Skin epidermis (tissue), 12 donors: Measurements from ENCODE around the gene TKT.

Source experiments
- H3K27ac ChIP-seq, 21 experiments: fragments of 200-600 bp; sonication (generic) in 11 of 21; one replicate each; pipeline ENCODE4 v1.5.0; 2020; ENCODE audit warnings: mild to moderate bottlenecking in 3 of 21, inconsistent platforms in 2 of 21, moderate library complexity in 2 of 21
- H3K4me3 ChIP-seq, 7 experiments: fragments of 200-600 bp; sonication (generic) in 2 of 7; one replicate each; pipeline ENCODE4 v1.5.0; 2020; ENCODE audit warnings: inconsistent platforms in 2 of 7, mild to moderate bottlenecking in 2 of 7, moderate library complexity in 1 of 7

The TKT gene

DNA sequence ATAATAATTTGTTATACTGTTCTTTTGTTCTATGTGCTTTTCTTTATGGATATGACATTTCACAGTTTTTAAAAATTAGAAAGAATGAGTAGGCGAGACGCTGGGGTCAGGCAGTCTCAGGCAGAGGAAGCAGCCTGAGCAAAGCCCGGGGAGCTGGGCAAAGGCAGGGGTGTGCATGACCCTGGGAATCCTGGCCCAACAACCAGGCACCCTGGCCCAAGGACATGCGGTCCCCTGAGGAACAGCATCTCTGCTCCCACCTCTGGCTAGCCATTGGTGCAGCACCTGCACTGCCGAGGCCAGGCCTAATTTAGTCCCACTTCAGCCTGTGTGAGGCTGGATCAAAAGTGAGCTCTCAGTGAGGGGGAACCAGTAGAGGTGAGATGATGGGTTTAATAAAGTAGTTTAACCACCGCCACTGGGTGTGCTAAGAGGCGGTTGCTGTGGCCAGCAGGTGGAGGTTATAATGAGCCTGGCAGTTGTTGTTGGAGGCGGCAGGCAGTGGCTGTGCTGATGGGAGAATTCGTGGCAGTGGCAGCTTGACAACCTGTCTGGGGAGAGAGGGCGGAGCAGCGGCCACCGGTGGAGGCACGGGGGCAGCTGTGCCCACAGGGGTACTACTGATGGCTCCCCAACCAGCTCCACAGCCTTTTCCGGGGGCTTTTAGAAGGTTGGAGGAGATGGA lies 53.3 kb downstream of the TKT start:
- no peak overlapping the region for H3K27ac ChIP-seq
- no peak overlapping the region for H3K4me3 ChIP-seq

- no peak overlapping the region for H3K27ac ChIP-seq
Observed at GRCh38 chr3:53200501-53201498, 55.0 kb downstream of the TKT start.

GRCh38 chr3:53199834-53200233 lies 56.0 kb downstream of the TKT start:
- no peak overlapping the region for H3K27ac ChIP-seq
- H3K4me3 ChIP-seq, result no peak overlapping the region

More at GRCh38 chr3:53200501-53201498, 55.0 kb downstream of the TKT start:
- H3K4me3 ChIP-seq, result no peak overlapping the region

DNA sequence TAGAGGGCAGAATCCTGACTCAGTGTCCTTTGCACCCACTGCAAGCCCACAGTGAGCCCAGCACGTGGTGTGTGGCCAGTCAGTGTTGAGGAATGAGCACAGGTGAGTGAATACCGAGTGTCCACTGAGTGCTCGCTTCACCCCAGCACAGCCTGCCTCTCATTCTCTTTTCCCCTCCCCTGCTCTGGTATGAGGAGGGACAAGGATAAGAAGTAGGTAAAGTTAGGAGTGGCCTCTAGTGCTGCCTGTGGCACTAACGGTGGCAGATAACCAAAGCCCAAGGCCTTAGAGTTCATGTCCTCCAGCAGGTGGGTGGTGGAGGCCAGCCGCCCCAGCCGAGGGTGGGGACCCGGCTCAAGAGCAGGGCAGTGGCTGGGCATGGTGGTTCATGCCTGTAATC lies 56.8 kb downstream of the TKT start:
- Histone ChIP-seq H3K27ac (no peak overlapping the region), H3K4me3 (no peak overlapping the region)

DNA sequence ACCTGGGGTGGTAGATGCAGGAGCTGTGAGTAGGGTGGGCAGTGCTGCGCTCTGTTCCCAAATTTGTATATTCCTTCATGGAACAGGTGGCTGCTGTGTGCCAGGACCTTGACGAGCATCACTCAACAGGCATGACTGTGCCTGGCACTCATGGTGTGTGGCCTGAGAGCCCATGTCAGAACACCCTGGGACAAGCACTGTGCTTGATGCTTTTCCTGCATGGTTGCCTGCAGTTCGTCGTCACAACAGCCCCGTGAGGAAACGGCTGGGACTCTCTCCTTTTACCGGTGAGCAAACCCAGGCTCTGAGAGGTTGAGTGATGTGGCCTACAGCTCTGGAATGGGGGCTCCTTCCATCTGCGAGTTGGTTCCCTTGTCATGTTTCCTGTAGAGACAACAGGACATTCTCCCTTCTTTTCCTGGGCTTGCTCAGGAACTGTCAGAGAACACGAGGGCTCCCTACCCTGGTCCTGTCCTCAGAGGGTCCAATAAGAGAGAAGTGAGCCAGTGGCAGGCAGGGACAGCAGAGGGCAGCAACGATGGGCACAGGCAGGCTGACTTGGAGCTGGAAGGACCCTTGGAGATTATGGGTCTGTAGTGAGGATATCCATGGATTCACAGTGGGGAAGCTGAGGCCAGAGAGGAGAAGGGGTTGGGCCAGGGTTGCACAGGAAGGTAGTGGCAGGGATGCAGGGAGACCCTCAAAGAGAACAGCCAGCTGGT lies 57.4 kb downstream of the TKT start:
- no peak overlapping the region for H3K4me3 ChIP-seq
- no peak overlapping the region for H3K27ac ChIP-seq

DNA sequence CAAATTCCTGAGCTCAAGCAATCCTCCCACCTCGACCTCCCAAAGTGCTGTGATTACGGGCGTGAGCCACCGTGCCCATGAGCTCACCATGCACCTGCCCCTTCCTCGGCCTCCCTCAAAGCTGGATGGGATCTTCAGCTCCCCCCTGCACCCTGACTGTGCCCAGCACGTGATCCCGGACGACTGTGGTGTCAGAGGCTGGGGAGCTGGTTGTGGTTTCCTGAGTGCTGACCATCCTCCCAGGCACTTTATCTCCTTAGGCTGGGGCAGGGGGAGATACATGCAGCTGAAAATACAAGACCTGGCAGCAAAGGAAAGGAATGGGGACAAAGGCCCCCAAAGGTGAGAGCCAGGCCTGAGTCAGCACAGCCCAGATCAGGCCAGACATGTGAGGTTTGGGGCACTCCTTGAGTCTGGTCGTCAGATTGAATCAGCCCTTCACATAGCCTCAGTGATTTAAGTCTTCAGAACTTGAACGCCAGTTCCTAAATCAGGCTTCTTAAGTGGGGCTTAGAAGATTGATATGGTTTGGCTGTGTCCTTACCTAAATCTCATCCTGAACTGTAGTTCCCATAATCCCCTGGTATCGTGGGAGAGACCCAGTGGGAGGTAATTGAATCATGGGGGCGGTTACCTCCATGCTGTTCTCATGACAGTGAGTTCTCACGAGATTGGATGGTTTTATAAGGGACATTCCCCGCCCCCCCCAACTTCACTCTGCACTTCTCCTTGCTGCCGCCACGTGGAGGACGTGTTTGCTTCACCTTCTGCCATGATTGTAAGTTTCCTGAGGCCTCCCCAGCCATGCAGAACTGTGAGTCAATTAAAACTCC lies 59.0 kb downstream of the TKT start:
- no peak overlapping the region for H3K4me3 ChIP-seq
- no peak overlapping the region for H3K27ac ChIP-seq

GRCh38 chr3:53195602-53196574 lies 59.9 kb downstream of the TKT start:
- H3K27ac ChIP-seq, result no peak overlapping the region
- no peak overlapping the region for H3K4me3 ChIP-seq

DNA sequence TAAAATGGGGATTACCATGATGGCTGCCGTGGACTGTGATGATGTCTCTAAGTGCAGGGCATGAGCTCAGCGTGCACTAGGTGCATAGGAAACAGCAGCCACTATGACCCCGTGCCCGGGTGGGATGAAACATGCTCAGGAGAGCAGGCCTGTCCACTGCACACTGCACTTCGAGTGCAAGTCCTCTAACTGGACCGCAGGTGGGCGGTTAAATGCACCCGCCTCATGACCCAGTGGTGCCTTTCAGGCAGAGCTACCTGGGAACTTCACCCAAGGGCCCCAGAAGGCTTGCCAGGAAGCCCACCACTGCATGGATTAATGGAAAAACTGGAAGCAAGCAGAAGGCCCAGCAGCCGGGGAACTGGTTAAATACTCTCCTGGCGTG lies 60.8 kb downstream of the TKT start:
- Histone ChIP-seq H3K27ac (no peak overlapping the region), H3K4me3 (no peak overlapping the region)

GRCh38 chr3:53194210-53195065 lies 61.4 kb downstream of the TKT start:
- Histone ChIP-seq H3K27ac (peak overlapping the region in 3 of 21 experiments; percentile 8 to 36 (median 25)), H3K4me3 (no peak overlapping the region)

DNA sequence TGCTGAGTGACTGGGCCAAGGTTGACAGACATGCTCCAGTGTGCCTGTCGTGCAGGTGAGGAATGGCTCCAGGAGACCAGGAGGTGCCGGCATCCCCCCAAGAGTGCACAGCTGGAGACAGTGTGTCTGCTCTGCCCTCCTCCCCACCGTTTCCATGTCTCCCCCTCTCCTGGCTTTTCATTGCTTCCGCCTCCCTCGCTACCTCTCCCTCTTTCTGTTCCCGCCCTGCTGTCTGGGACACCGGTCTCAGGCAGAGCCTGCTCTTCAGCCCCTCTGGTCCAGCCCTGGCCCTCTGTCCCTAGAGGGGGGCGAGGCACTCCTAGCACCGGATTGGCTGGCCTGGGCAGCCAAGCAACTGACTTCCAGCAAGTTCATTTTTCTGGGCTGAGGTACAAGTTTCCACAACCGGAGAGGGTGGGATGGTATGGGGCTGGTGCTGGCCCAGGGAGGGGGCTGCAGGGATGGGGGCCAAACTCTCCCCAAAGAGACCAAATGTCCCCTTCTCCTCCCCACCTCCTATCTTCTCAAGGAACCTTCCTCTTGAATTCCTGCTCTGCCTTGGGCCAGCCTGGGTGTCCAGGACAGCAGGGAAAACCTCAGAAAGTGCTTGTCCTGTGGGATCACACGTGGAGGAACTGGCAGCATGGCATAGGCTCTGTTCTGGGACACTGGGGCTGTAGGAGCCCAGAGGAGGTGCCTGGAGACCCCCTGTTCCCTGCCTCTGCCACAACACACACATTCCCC lies 62.2 kb downstream of the TKT start:
- H3K4me3 ChIP-seq, result no peak overlapping the region
- peak overlapping the region in 3 of 21 experiments; percentile 8 to 36 (median 25) for H3K27ac ChIP-seq

DNA sequence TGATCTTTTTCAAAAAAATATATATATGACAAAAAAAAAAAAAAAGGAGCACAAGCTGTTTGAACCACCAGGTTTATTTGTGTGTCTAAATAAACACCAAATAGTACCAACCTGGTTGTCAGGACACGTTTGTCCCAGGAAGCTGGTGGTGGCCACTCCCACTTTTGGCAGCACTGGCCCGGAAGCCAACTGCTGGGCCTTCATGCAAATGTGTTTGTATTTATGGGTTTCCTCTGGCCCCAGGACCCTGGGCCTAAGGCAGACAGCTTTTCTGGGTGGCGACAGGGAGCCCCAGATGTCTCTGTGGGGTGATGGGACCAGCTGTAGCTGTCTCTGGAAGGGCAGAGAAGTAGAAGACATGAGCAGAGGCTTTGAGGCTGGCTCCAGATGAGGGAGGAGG lies 63.2 kb downstream of the TKT start:
- H3K4me3 ChIP-seq, result no peak overlapping the region
- H3K27ac ChIP-seq, result peak overlapping the region in 2 of 21 experiments; percentile 11 to 16

DNA sequence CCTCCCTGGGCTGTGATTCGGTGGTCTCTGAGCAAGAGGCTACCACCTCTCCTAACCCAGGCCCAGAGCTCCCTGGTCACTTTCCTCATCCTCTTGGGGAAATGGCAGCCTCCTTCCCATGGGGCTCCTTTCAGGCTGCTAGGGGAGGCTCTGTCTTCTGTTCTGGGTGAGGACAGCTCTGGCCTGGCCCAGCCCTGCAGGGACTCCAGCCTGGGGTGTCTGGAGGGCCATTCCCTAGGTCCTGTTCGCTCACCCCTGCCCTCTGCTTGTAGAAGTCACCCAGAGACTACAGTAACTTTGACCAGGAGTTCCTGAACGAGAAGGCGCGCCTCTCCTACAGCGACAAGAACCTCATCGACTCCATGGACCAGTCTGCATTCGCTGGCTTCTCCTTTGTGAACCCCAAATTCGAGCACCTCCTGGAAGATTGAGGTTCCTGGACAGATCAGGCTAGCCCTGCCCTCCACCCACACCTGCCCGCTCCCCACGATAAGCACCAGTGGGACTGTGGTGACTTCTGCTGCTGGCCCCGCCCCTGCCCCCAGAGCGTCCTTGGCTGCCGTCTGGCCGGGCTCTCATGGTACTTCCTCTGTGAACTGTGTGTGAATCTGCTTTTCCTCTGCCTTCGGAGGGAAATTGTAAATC lies 63.9 kb downstream of the TKT start:
- Histone ChIP-seq H3K4me3 (no peak overlapping the region), H3K27ac (no peak overlapping the region)

GRCh38 chr3:53190659-53191058 lies 65.2 kb downstream of the TKT start:
- Histone ChIP-seq H3K4me3 (no peak overlapping the region), H3K27ac (no peak overlapping the region)

- H3K4me3 ChIP-seq, result no peak overlapping the region
- peak overlapping the region in 1 of 21 experiments; percentile 21 for H3K27ac ChIP-seq
Observed at GRCh38 chr3:53189276-53189675, 66.5 kb downstream of the TKT start.

GRCh38 chr3:53188720-53189119 lies 67.1 kb downstream of the TKT start:
- Histone ChIP-seq H3K27ac (no peak overlapping the region), H3K4me3 (no peak overlapping the region)

DNA sequence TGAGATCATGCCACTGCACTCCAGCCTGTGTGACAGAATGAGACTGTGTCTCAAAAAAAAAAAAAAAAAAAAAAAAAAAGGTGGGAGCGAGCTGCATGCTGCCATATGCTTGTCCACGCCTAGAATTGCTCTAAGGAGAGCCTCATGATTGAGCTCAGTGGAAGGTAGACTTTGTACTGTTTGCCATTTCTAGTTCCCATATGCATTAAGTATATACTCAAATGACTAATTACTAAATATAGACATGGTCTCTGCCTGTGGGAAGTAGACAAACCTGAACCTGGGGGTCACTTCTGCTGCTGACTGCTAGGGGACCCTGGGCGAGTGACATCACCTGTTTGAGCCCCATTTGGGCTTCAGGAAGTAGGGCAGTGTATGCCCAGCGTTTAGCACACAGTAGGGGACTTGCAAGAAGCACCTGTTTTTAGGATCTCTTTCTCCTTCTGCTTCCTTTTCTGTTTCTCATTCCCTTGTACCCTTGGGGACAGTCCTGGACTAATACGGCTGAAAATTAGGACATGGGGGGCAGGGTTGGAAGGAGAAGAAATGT lies 67.6 kb downstream of the TKT start:
- H3K4me3 ChIP-seq, result no peak overlapping the region

More for the DNA sequence above, 67.6 kb downstream of the TKT start:
- H3K27ac ChIP-seq, result no peak overlapping the region
